Effector CD8-positive, alpha-beta T cell (primary cell): ENCODE measurements around the gene AQP12A.

ENCODE experiments used
- DNase-seq: peaks from one replicate; lab custom pipeline; 2025; lab: John Stamatoyannopoulos, UW

Gene AQP12A

DNA sequence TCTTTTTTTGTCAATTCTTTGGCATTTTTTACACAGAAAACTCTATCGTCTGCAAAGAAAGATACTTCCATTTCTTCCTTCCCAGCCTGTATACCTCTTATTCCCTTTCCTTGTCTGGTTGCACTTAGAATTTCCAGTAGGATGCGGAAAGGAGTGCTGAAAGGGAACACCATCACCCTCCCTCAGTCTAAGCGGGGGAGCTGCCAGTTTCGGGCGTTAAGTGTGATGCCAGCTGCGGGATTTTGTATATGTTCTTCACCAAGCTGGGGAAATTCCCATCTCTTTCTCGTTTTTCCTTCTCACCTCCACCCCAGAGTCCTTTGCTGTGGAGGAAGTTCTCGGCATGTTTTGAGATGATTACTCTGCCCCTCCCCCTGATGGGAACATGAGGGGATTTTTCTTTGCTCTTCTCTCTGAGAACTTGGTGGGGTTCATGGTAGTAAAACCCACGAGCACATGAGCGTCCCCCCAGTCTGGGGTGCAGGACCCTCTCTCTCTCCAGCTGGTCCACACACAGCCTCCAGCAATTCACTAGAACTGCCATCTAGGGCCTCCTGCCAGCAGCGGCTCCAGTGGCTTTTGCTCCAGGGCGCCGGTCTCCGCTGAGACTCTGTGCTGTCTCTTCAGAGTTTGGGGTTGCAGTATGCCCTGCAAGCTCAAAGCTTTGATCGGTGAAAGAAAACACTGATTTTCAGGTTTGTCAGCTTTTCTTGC lies 15.5 kb downstream of the AQP12A start:
- DNase-seq, result no peak

DNA sequence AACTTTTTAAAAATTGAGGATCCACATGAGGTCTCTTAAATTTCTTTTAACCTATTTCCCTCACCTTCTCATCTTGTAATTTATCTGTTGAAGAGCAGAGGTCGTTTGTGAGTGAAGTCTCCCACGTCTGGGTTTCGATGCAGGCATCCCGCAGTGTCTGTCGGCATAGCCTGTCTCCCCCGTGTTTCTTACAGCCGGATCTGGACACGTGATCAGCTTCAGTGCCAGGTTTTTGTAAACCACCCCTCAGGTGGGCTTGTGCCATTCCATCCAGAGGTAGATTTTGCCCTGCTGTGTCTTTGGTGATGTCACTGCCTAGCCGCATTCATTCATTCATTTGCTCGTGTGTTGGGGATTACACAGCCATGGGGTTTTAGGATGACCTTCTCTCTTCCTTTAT lies 16.2 kb downstream of the AQP12A start:
- DNase-seq, result no peak

- no peak for DNase-seq
Measured at GRCh38 chr2:240708457-240708856, 16.8 kb downstream of the AQP12A start.

DNA sequence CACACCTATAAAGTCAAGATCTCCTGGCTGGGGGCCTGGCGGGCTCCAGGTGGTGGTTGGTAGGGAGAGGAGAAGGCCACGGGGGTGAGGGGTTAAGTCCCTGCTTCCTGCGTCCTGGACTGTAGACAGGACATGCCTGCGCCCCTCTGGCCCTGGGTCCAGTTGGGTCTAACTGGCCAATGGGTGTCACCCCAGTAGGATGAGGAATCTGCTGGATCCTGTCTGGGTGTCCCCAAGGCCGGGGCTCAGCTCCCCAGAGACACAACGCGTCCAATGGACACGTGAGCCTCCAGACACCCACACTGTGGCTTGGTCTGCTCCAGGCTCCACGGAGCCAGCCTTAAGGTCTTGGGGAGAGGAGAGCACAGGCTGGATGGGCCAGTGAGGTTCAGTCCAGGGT lies 19.6 kb downstream of the AQP12A start:
- no peak for DNase-seq

GRCh38 chr2:240711701-240712100 lies 20.0 kb downstream of the AQP12A start:
- no peak for DNase-seq

GRCh38 chr2:240712121-240712520 lies 20.5 kb downstream of the AQP12A start:
- DNase-seq, result no peak

DNA sequence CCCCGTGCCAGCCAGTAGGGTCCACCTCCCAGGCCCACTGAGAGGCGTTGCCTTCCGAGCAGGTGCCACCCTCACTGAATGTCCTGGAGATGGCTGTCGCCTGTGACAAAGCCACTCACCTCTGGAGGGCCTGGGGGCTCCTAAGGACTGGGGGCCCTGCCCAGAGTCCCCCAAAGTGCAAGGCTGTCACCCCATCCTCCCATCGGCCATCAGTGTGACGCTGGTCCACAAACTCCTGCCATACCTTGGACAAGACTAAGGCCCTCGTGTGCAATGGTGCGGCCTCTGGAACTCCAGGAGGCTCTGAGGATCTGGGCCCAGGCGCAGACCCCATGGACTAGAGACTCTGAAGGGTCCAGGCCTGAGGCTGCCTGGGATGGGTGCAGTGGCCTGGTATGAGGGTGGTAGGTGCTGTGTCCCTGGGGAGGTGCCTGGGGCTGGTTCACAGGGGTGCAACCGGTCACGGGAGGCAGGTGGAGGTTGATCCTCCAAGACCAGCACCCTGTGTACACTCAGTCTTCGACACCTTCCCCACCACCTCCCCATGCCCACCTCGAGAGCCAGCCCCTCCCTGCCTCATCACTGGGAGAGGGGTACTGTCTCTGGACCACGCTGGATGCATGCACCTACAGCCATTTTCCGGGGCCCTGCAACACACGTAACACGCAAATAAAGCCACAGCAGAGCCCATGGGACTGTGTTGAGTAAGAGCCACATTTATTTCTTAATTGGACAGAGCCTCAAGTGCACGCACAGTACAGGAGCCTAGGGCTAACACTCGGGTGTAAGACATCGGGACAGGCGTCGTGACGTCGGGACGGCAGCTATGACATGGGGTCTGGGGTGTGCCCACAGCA lies 21.6 kb downstream of the AQP12A start:
- no peak for DNase-seq

GRCh38 chr2:240713928-240714746 lies 22.5 kb downstream of the AQP12A start:
- no peak for DNase-seq

DNA sequence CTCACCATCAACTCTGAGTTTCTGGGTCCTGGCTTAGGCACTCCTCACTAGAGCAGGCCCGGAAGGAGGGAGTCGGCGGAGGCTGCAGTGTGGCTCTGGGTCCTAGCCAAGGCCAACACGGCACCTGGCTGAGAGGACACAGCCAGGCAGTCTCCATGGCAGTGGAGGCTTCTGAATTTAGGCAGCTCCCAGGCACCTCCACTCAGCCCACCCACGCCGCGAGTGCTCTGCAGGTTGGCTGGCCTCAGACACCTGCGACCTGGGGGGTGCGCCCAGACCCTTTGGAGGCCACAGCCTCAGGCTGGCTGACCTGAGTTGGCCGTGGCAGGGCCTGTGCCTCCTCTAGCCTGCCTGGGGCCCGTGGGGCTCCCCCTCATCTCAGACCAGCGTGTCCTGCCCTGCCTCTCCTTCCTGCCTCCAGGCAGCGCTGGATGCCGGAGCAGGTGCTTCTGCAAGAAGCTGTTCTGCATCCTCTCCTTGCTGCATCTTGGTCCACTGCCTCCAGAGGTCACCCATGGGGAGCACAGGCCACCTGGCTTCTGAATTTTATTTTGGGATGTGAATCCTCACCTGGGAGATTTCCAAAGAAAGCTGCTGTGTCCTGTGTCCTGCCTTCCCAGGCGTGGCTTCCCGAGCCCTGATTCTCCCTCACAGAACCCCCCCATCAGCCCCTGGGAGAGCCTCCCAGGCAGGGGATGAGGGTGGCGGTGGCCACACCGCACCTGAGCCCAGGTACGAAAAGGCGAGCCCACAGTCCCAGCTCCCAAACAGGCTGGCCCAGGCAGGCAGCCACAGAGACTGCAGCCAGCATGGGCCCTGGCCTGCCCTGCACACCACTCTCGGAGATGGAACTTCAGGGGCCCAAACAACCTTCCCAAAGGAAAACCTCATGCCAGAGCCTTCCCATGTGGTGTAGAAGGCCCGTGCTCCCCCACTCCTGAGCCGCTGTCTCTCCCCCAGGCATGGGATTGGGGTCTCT lies 23.4 kb downstream of the AQP12A start:
- no peak for DNase-seq

DNA sequence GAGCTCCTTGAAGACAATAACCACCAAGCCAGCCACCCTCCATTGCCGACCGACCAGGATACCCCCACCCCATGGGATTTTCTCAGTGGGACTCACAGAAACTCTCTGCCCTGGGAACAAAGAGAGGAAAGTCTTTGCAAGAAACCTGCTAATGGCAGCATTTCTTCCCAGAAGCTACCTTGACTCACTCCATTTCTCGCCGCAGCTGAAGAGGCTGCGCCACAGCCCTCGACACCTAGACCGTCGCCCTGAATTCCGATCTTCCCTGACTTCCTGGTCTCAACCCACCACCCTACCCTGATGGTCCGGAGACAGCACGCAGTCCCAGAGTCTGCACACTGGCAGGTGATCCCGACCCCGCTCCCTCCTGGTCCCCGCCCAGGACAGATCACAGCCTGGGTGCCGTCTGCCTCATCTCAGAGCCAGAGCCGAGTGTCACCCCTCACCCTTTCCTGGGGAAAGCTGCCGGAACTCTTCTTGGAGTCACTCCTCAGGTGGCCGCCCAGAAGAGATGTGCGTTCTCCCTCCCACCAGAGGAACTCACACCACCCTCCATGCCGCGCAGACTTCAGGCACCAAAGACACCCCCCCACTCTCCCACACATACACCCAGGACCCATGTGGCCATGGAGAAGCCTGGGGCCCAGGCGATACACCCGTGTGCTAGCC lies 24.6 kb downstream of the AQP12A start:
- DNase-seq, result no peak

DNA sequence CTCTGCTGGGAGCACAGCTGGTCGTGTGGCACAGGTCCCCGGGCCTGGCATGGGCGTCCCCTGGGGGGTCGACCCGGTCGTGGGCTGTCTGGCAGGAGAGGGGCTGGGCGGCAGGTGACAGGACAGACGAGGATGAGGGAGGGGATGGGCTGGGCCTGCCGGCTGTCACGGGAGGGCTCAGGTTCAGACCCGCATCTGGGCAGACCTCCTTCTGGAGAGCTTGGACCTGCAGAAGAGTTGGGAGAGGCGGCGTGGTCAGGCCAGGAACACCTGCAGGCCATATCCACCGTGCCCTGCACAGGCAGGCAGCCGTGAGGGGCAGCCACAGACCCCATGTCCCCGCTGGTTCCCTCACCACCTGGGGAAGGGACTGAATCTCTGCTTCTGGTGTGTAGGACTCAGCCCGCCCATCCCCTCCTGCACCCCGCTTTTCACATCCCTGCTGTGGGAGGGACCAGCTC lies 25.5 kb downstream of the AQP12A start:
- no peak for DNase-seq

DNA sequence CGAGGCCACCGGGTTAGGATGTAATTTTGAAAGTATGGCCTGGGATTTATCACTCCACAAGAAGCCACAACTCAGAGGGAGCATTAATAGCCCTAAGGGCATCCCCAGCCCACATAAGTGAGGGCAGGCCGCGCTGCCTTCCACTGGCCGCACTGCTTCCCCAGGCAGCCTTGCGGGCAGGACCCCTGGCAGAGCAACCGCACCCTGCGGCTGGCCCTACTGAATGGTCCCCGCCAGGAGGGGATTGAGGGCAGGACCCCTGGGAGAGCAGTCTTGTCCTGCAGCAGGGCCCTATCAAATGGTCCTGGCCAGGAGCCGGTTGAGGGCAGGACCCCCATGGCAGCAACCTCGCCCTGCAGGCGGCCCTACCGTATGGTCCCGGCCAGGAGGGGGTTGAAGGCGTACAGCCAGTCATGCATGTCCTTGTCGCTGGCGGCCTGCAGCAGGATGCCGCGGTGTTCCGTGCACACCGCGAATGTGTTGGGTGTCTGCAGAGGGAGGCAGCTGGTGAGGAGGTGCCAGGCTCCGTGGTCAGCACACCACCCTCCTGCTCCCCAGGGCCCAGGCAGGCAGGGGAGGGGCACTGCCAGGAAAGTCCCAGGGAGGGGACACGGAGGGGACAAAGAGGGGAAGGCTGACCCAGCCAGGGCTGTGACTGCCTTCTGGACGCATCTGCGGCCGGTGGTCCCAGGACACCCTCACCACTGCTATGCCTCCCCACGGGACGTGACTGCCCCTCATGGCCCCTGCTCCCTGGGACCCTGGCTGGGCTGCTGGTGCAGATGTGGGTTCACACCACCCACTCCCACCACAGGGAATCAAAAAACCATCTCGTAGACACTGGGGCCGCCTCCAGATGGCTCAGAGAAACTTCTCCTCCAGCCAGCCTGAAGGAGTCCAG lies 26.3 kb downstream of the AQP12A start:
- DNase-seq, result no peak

- DNase-seq, result no peak
Measured at GRCh38 chr2:240718896-240719490, 27.3 kb downstream of the AQP12A start.

DNA sequence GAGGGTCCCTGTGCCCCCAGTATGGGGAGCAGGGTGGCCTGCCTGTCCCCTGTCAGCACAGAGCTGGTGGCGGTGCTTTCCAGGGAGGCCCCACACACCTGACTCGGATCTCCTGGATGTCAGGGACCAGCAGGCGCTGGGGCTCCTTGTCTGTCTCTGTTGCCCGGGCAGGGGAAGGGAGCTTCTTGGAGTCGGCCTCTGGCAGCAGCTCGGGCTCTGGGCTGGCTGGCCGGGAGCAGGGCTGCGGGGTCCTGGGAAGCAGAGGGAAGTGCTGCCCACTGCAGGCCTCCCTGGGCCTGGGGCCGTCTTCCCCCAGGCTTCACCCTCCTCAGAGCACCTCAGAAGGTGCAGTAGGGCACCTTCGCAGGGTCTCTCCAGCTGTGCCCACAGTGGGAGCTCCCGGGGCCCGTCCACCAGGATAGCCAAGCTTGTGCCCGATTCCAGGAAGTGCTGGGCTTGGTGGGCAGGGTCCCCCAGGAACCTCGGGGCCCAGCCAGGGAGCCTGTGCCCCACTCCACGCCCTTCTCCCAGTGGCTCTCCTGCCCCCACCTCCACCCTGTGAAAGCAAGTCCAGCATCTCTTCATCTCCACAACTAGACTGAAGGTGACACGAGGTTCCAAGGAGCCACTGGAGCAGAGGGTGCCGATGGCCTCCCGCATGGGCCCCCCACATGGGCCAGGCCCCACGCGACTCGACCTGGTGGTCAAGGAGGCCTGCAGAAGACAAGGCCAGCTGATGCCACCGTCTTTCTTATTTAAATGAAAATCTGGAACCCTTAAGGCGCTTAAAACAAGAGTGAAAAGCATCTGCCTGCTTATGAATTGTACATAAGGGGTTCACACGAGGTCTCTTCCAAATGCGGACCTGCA lies 28.2 kb downstream of the AQP12A start:
- no peak for DNase-seq

DNA sequence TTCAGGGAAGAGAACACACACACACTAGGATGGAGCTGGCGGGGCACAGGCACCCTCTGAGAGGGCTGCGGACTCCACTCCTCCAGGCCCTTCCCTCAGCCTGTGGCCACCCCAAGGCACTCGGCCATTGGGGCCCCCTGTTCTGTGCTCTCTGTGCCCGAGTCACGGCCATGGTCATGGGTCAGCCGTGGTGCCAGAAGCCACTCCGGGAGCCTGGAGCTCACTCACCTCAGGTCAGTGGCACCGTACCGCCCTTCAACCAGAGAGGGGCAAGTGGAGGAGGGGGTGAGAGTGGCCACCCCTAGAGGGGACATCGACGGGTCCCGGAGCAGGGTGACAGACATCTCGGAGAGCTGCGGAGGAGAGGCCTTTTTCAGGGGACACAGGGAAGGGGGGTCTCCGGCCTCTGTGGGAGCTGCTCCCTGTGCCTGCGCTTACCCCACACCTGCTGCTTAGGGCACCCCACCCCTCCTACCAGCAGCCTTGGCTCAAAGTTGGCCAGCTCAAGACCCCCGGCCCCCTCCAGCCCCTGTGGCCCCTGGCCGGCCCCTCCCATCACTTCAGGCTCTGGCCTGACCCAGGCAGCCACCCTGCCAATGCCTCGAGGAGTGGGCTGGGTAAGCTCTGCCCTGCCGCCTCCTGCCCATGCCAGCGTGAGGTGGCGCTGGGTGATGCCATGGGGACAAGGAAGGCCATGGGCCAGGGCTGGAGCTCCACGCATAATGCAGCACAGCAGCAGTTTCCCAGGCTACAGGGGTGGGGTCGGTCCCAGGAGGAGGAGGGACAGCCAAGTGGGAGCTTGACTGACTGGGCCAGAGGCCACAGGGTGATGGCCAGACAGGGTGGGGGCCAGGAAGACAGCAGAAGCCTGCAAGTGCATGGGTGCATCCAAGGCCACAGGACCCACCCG lies 29.3 kb downstream of the AQP12A start:
- DNase-seq, result no peak

DNA sequence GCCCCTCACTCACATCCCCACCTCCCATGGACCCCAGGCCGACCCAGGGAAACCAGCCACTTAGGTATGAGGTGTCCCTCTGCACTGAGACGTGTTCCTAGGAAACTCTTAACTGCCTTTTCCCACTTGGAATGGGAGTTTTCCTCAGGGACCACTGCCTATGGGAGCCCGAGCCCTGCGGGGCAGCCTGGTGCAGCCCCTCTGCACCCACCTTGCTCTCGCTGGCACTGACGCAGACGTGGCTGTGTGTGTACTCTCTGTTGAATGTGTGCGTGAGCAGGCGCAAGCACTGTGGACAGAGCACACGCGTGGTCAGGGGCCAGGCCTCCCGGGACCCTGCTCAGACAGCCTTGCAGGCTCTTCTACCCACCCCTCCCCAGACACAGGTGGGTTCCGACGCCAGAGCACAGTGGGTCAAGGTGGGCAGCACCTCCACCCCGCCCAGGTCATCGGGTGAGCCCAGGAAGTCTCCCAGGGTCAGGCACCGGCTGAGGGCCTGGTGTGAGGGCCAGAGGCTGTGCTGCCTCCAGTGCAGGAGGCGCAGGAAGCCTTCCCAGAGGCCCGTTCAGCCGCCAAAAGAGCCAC lies 30.0 kb downstream of the AQP12A start:
- DNase-seq, result no peak

DNA sequence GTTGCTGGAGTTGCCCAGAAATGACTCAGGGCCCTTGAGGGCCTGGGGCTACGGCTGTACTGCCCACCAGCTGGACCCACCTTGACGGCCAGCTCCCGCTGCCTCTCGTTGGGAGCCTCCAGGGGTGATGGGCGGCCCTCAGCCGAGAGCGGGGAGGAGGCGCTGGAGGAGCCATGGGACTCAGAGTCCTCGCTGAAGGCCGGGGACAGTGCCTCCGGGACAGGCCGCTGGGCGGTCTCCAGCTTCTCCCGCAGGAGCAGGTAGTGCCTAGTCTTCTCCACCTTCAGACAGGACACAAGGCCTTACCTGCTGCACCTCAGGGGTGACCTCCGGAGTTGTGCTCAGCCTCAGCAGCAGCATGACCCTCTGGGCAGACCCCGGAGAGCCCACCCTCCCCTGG lies 30.7 kb downstream of the AQP12A start:
- no peak for DNase-seq
